Right lobe of liver (tissue), 4 donors: ENCODE results near the gene GJA4.

ENCODE experiments used
- POLR2A ChIP-seq: fragments of 450-650 bp; IDR thresholded peaks from one replicate; pipeline ENCODE4 v1.6.1; 2017; ENCODE audit warnings: antibody characterized with exemption, mild to moderate bottlenecking
- TF ChIP-seq, protein P1 (sequence below), 4 donors: fragments of 200-600 bp in 3 of 4; fragments of 450-650 bp in 1 of 4; IDR thresholded peaks; one replicate each; pipeline versions ENCODE4 v1.5.1 to v1.8.0; 2016 to 2022; ENCODE audit warnings: antibody characterized with exemption in 4 of 4, mild to moderate bottlenecking in 2 of 4
- donor health status: DM: no; HTN: no; CAD: no.
- donor health status: DM: no; HTN: no; CAD: no.
- donor health status: DM: no; HTN: yes; CAD: no.

DNA sequence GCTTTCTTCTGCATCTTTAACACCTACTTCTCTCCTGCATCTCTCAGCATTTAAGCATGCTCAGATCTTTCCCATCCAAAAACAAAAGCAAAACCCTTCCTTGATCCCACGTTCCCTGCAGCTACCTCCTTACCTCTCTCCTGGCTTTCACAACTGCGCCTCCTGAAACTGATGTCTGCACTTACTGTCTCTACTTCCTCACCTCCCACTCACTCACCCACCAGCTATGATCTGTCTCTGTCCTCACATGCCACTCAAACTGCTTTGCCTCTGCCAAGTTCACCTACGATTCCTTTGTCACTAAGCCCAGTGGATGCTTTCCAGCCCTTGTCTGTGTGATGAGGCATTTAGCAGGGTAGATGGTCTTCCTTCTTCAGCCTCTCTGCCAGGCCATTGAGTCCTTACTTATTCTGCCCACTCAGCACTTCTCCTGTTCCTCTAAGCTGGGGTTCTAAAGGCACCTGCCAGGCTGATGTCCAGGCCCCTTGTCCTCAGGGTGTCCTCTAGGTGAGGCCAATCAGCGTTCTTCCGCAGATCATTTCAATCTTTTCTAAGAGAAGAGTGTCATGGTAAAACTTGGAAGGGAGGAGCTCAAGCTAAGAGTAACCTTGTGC lies 21.8 kb upstream of the GJA4 start:
- TF ChIP-seq, protein P1, sequence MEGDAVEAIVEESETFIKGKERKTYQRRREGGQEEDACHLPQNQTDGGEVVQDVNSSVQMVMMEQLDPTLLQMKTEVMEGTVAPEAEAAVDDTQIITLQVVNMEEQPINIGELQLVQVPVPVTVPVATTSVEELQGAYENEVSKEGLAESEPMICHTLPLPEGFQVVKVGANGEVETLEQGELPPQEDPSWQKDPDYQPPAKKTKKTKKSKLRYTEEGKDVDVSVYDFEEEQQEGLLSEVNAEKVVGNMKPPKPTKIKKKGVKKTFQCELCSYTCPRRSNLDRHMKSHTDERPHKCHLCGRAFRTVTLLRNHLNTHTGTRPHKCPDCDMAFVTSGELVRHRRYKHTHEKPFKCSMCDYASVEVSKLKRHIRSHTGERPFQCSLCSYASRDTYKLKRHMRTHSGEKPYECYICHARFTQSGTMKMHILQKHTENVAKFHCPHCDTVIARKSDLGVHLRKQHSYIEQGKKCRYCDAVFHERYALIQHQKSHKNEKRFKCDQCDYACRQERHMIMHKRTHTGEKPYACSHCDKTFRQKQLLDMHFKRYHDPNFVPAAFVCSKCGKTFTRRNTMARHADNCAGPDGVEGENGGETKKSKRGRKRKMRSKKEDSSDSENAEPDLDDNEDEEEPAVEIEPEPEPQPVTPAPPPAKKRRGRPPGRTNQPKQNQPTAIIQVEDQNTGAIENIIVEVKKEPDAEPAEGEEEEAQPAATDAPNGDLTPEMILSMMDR (IDR thresholded peaks at IDR 0.05), result no peak
- TF ChIP-seq POLR2A, result no peak
